ENCODE measurements around the gene MED15.
A peak's percentile ranks its signal among the peaks of the same experiment; 100 is the strongest.
"Not testable (repeated sequence)": the region's sequence is repeated elsewhere in the genome, so short reads cannot be mapped to it uniquely, and the experiment has no call there.

The MED15 gene

DNA sequence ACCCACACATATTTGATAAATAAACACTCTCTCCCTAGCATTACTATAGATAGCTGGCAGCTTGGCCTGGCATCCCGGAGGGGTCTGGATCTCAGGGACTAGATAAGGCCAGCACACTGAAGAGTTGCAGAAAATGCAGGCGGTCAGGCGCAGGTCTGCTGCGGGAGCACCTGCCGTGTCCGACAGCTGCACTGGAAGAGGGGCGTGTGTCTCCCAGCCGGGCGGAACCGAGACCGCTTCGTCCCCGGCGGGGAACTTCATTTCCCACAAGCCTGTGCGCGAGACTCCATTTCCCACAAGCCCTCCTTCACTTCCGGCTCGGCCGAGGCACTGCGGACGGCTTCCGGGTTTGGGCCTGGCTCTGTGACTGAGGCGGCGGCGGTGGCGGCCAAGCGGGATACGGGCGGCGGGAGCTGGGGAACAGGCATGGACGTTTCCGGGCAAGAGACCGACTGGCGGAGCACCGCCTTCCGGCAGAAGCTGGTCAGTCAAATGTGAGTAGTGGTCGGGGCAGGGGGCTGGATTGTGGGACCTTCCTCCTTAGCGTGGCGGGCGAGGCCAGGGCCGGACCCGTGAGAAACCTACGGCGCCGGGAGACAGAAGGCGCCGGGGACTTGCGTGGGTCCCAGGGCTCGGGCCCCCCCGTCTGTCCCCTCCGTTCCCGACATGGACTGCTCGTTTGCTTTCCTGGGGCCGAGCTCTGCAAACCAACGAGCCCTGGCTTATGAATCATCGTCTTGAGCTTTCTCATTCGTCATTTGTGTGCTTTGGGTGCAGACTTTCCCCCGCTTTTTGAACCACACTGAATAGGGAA, at the start of gene MED15:
Gene MED15 (plus strand): TSS at position 358 of the 814 bp plus-strand sequence. CDS start 69 bp downstream, at position 427.
- peak; percentile 88 for DNase-seq

DNA sequence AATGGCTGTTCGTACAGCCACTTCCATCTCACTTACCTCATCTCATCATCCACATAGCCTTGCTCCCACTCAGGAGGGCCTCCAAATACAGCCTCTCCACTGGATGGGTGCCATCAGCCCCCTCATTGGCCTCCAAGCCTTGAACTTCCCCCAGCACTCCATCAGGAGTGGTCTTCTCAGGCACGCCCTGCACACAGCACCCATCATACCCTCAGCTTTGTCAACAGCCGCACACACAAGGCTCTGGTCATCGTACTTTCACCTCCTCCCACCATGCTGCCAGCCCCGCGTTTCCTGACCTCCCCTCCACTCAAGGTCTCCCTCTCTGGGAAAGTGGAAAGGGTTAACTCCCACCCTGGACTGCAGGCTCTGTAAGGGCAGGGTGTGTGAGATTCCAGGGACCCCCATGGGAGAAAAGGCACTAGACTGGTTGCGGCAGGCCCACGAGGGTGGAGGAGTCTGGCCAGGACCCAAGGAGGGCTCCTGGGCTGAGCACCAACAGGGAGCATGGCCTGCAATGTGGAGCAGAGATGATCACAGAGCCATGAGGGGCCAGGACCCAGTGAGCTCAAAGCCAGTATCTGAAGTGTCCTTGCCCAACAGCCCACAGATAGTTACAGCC, 48.8 kb upstream of the MED15 start:
- DNase-seq = no peak

- no peak for DNase-seq
These were observed 48.3 kb upstream of the MED15 start for GRCh38 chr22:20459152-20459542.

DNA sequence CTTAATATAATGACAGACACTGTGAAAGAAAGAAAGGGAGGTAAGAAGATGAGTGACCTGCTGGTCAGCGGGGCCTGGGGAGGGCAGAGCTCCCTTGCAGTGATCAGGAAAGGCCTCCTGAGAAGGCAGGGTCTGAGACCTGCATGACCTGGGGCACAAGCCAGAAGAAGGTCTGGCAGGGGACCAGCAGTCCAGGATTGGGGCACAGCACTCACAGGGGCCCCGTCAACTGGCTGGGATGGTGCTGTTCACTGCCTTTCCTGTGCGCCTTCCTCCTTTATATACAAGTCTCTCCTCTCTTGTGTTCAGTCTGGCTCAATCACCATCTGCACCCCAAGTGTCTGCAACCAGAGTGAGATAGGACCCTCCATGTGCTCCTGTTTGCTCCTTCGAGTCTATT, 47.5 kb upstream of the MED15 start:
- no peak for DNase-seq

DNA sequence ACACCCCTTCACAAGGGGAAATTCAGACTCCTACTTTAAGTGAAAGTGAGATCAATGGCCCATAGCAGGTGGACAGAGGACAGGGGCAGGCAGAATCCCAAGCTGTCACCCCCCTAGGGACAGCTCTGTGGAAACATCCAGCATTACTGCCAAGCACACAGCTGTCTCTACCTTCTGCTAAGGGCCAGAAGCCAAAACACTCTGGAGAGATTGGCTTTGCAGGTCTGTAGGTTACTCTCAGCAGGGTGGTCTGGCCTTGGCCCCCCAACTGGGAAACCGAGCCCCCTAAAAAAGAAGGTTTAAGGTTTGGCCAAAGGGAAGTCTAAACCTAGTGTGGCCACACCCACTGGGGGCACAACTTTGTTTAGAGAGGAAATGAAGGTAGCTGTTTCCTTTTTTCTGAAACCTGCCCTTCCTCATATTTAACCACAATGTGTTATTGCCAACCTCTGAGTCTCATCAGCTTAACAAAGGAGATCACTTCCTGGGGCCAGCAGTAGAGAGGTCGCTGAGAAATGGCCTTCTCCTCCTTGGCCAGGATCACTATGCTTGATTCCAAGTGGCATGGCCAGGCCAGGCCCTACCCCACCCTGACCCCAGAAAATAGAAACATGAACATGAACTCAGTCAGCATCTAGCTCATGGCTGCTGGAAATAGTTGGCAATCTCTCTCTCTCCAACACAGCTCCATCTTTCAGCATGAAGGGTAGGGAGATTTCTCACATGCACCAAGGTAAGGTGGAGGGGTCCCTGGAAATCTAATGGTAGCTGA, 43.9 kb upstream of the MED15 start:
- peak; percentile 64 for DNase-seq

DNA sequence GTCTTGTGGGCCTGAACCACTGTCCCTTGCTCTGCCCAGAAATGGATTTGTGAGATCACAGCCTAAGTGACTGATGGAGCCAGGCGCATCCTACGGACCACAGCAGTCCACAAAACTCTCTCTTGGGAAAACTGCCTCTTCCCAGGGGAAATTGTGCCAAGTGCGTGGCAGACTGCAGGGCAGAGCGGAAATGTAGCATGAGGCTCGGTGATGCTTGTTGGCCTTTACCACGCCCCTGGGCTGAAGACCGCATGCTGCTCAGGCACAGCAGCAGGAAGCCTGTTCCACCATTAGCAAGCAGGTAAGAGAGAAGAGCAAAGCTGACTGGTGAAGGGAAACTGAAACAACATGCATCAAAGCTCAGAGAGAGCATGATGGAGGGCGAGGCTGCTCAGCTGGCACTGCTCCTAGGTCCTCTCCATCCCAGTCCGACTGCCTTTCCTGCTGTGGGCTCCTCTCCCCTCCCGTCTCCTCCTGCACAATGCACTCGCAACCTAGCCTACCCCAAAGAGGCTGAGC, 43.3 kb upstream of the MED15 start:
- peak; percentile 80 for DNase-seq

- DNase-seq = no peak
These were observed 42.3 kb upstream of the MED15 start for GRCh38 chr22:20464912-20465758.

- no peak for DNase-seq
These were observed 41.7 kb upstream of the MED15 start for GRCh38 chr22:20465759-20466077.

DNA sequence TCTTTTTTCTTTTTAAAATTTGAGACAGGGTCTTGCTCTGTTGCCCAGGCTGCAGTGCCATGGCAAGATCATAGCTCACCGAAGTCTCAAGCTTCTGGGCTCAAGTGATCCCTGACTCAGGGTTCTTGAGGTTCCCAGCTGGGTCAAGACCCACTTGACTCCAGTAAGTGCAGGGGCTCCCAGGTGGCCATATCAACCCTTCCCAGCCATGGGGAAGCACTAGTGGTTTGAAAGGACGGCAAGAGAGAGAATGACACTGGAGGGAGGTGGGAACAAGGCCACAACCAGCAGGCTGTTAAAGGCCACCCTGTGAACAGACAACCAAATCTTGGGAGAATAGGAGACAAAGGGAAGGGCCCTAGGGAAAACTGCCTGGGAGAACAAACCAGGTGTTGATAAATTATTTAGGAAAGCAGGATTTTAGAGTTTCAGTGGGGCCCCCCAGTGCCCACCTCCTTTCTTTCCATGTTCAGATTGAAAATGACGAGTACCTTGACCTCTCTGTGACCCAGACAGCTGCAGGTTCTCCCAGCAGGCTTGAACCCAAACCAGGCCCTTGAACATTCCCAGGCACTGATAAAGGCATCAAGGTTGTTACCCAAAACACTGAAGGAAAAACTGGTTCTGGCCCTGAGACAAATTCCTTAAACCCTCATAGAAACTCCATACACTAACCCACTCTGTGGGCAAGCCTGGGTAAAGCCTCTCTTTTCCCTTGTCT, 40.6 kb upstream of the MED15 start:
- DNase-seq = no peak

GRCh38 chr22:20469110-20469868, 38.1 kb upstream of the MED15 start:
- DNase-seq = no peak

DNA sequence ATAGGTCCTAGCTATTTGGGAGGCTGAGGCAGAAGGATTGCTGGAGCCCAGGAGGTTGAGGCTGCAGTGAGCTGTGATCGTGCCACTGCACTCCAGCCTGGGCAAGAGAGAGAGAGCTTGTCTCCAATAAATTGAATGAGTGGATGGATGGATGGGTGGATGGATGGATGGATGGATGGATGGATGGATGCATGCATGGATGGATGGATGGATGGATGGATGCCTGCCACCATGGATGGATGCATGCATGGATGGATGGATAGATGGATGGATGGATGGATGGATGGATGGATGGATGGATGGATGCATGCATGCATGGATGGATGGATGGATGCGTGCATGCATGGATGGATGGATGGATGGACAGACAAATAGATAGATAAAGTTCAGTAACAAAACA, 36.9 kb upstream of the MED15 start:
- not testable (repeated sequence) for DNase-seq

GRCh38 chr22:20471126-20471833, 36.1 kb upstream of the MED15 start:
- DNase-seq = no peak

DNA sequence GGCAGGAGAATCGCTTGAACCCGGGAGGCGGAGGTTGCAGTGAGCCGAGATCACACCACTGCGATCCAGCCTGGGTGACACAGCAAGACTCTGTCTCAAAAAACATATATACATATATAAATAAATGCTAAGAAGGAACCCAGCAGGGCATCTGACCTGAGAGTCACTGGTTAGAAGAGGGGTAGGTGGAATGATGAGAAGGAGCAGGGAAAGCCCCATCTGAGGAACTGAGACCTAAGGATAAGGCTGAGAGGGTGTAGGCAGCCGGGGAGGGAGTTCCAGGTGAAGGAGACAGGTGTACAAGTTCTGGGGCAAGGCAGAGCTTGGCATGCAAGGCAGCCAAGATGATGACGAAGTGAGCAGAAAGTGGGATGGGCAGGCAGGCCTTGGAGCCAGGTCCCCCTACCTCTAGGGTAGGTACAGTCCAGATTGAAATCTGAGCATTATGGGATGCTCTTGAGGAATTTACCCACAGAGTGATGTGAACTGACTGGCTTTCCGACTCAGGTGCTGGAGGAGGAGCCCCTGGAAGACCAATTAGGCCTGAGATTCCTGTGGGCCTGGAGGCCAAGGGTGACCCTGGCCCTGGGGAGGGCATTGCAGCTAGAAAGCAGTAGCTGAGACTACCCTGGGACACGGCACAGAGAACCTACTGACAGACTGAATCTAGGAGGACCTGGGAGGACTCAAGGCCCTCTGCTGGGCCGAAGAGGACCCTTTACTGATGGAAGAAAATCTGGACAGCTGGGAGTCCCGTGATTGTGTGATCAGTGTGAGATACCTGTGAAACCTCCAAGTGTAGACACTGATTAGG, 34.6 kb upstream of the MED15 start:
- DNase-seq = no peak

DNA sequence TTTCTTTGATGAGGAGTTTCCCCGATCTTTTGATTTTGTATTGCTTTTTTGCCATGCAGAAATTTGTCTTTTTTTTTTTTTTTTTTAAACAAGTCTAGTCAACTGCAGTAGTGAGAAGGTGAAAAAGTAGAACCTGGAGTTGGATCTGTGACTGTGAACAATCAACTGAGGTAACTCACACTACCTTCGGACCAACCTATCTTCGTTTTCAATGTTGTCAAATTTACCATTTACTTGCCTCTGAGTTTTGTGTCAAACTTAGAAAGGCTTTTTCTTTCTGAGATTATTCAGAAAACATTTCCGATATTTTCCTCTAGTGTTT, 32.3 kb upstream of the MED15 start:
- no peak for DNase-seq

- not testable (repeated sequence) for DNase-seq
These were observed 31.8 kb upstream of the MED15 start for GRCh38 chr22:20475569-20475968.

- DNase-seq = not testable (repeated sequence)
These were observed 29.4 kb upstream of the MED15 start for GRCh38 chr22:20478059-20478458.

- no peak for DNase-seq
These were observed 27.7 kb upstream of the MED15 start for GRCh38 chr22:20479612-20480196.

- DNase-seq = not testable (repeated sequence)
These were observed 24.3 kb upstream of the MED15 start for GRCh38 chr22:20483143-20483506.

GRCh38 chr22:20483771-20484170, 23.6 kb upstream of the MED15 start:
- no peak for DNase-seq
